K562 (cell line): ENCODE data around the gene EPHX1. TPM values are rescaled to one million over a fixed set of nuclear protein-coding genes. Genes with fewer than 3 reads are reported as not detected.

Experiments
- CBX1 ChIP-seq: sonication (generic); IDR thresholded peaks from 2 replicates; pipeline ENCODE4 v1.6.1; 2016; ENCODE audit warnings: antibody characterized with exemption, low read depth, mild to moderate bottlenecking
- DACH1 ChIP-seq: fragments of 450-650 bp; IDR thresholded peaks from 2 replicates; pipeline ENCODE4 v1.6.1; 2018; ENCODE audit not compliant: partially characterized antibody
- GTF2F1 ChIP-seq: IDR thresholded peaks from 2 replicates; pipeline ENCODE4 v1.6.1; 2011; ENCODE audit warnings: low read depth, low read length, improper control_type of control experiment
- HMGN3 ChIP-seq: IDR thresholded peaks from 2 replicates; pipeline ENCODE4 v1.6.1; 2011; ENCODE audit warnings: borderline replicate concordance, low read depth, mild to moderate bottlenecking, mixed read lengths, low read length; ENCODE audit not compliant: insufficient read length; ENCODE audit errors: extremely low read depth
- NCOA4 ChIP-seq: fragments of 450-650 bp; IDR thresholded peaks from 2 replicates; pipeline ENCODE4 v1.6.1; 2018; ENCODE audit warnings: mild to moderate bottlenecking; ENCODE audit not compliant: partially characterized antibody
- NFIC ChIP-seq: fragments of 450-650 bp; IDR thresholded peaks from 2 replicates; pipeline ENCODE4 v1.6.1; 2017; ENCODE audit warnings: mild to moderate bottlenecking, inconsistent platforms
- NRF1 ChIP-seq, 2 experiments: fragments of 450-650 bp; IDR thresholded peaks in 1 of 2; conservative IDR thresholded peaks in 1 of 2; 2 replicates each; pipeline ENCODE4 v1.6.1; 2014; ENCODE audit warnings: mild to moderate bottlenecking in 2 of 2
- RNF2 ChIP-seq: sonication (generic); IDR thresholded peaks from 2 replicates; pipeline ENCODE4 v1.6.1; 2016
- SMAD4 ChIP-seq: fragments of 250-450 bp; sonication (Bioruptor Pico); conservative IDR thresholded peaks from 2 replicates; pipeline ENCODE4 v1.8.0; 2021; ENCODE audit warnings: inconsistent platforms, mild to moderate bottlenecking, moderate library complexity
- SREBF1 ChIP-seq: fragments of 150-350 bp; IDR thresholded peaks from 2 replicates; pipeline ENCODE4 v1.6.1; 2014; ENCODE audit warnings: antibody characterized with exemption, low read depth, low read length, borderline replicate concordance
- TEAD1 ChIP-seq, 2 experiments: fragments of 450-650 bp in 1 of 2; sonication (generic) in 1 of 2; formaldehyde crosslinking; IDR thresholded peaks; 2 replicates each; pipeline versions ENCODE4 v1.4.0 to v1.8.0; 2020 to 2022; ENCODE audit warnings: mild to moderate bottlenecking in 2 of 2, missing genetic modification reagents in 1 of 2
- TEAD4 ChIP-seq, 2 experiments: sonication (generic) in 1 of 2; formaldehyde crosslinking in 1 of 2; IDR thresholded peaks; 2 replicates each; pipeline versions ENCODE4 v1.6.1 to v1.8.0; 2012 to 2022; ENCODE audit warnings: borderline replicate concordance in 1 of 2, inconsistent platforms in 1 of 2, low read length in 1 of 2, mild to moderate bottlenecking in 1 of 2, missing genetic modification reagents in 1 of 2
- ZNF444 ChIP-seq: fragments of 250-450 bp; sonication (Bioruptor Pico); IDR thresholded peaks from 2 replicates; pipeline ENCODE4 v1.4.0; 2020; ENCODE audit warnings: mild to moderate bottlenecking, moderate library complexity
- ZNF57 ChIP-seq: fragments of 450-650 bp; formaldehyde crosslinking; IDR thresholded peaks from 2 replicates; pipeline ENCODE4 v1.4.0; 2020; ENCODE audit warnings: mild to moderate bottlenecking, moderate library complexity
- ZSCAN29 ChIP-seq: fragments of 450-650 bp; IDR thresholded peaks from 2 replicates; pipeline ENCODE4 v1.6.1; 2017
- polyA plus RNA-seq, 8 experiments: library from polyadenylated mRNA; depleted of rRNA in 4 of 8; stranded (reverse) in 5 of 8; unstranded in 3 of 8; fragments of >200 nt; fragmentation: Nextera tagmentation in 2 of 8; fragmentation: Illumina TruSeq in 1 of 8; extraction: Ambion mirVana in 2 of 8; extraction: Trizol in 1 of 8; gene quantifications; 2 replicates each; pipeline versions ENCODE4 v1.2.1 to v1.2.3, GENCODE V29; 2011 to 2014; ENCODE audit warnings: inconsistent platforms in 1 of 8, missing spikeins in 1 of 8
- total RNA-seq, 7 experiments: library from RNA; depleted of rRNA in 6 of 7; stranded (reverse); fragments of >200 nt in 6 of 7; fragmentation: Illumina TruSeq in 2 of 7; extraction: Trizol in 2 of 7; gene quantifications; 2 replicates each; pipeline versions ENCODE4 v1.2.1 to v1.2.3, GENCODE V29; 2011 to 2021; ENCODE audit warnings: low replicate concordance in 1 of 7
- TF ChIP-seq, protein P1 (sequence below): sonication (generic); formaldehyde crosslinking; IDR thresholded peaks from 2 replicates; pipeline ENCODE4 v1.8.1; 2023; ENCODE audit warnings: mild to moderate bottlenecking, missing genetic modification reagents
- TF ChIP-seq, protein P2 (sequence below): fragments of 250-450 bp; sonication (Bioruptor Pico); IDR thresholded peaks from 2 replicates; pipeline ENCODE4 v1.6.1; 2021; ENCODE audit warnings: mild to moderate bottlenecking
- TF ChIP-seq, protein P3 (sequence below): fragments of 250-450 bp; sonication (Bioruptor Pico); IDR thresholded peaks from 2 replicates; pipeline ENCODE4 v1.4.0; 2020; ENCODE audit warnings: mild to moderate bottlenecking, moderate library complexity
- TF ChIP-seq, protein P4 (sequence below): fragments of 250-450 bp; sonication (Bioruptor Pico); IDR thresholded peaks from 2 replicates; pipeline ENCODE4 v1.5.0; 2022; ENCODE audit warnings: mild to moderate bottlenecking
- TF ChIP-seq, protein P5 (sequence below): fragments of 250-450 bp; sonication (Bioruptor Pico); IDR thresholded peaks from 2 replicates; pipeline ENCODE4 v1.8.0; 2021; ENCODE audit warnings: borderline replicate concordance, mild to moderate bottlenecking, moderate library complexity; ENCODE audit not compliant: poor library complexity, severe bottlenecking

The EPHX1 gene
- total and polyA plus RNA-seq, 9 of the 15 experiments (the other 6 are each of a cell fraction or from before 2014, with no cell fraction given): 0.21 to 27.0 (median 6.7) TPM

DNA sequence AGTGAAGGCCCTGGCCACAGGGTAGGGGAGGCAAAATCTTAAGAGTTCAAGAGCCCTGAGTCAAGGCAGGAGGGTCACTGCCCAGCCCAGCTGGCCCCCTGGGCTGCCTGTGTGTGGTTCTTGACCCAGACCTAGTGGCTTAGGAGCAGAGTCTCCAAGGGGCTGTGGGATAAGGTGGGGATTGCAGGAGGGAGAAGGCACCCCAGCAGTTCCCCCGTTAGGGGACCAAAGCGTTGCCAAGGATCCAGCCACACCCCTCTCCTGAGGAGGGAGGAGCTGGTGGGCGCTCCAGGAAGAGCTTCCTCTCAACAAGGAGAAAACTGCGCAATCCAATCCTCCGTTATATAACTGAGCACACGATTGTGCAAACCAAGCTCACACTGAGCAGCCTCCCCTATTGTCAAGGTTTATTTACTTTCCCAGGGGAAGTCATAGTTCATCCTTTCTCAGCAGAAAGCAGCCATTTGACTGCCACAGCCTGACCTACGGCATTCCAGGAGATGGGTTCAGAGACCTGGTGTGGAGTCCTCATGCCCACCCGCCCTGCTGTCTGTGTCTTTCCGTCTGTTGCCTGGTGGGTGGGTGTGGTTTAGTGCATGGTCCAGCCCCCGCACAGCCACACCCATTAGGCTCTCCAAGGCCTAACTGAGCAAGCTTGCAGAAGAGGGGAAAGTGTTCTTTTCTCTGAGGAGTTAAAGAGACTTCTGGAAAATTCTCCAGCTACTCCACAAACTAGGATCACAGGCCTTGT, 3.5 kb downstream of the EPHX1 start (continued):
- TF ChIP-seq, protein P1, sequence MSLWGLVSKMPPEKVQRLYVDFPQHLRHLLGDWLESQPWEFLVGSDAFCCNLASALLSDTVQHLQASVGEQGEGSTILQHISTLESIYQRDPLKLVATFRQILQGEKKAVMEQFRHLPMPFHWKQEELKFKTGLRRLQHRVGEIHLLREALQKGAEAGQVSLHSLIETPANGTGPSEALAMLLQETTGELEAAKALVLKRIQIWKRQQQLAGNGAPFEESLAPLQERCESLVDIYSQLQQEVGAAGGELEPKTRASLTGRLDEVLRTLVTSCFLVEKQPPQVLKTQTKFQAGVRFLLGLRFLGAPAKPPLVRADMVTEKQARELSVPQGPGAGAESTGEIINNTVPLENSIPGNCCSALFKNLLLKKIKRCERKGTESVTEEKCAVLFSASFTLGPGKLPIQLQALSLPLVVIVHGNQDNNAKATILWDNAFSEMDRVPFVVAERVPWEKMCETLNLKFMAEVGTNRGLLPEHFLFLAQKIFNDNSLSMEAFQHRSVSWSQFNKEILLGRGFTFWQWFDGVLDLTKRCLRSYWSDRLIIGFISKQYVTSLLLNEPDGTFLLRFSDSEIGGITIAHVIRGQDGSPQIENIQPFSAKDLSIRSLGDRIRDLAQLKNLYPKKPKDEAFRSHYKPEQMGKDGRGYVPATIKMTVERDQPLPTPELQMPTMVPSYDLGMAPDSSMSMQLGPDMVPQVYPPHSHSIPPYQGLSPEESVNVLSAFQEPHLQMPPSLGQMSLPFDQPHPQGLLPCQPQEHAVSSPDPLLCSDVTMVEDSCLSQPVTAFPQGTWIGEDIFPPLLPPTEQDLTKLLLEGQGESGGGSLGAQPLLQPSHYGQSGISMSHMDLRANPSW: no peak
- TF ChIP-seq NFIC (no peak), TEAD4 (IDR thresholded peaks at IDR 0.05; ENCODE audit: low read length) (no peak; the same call in 1 of the 2 replicates), TEAD4 (CRISPR knock-in tag; IDR thresholded peaks at IDR 0.05; ENCODE audit: borderline replicate concordance) (no peak), ZSCAN29 (no peak), TEAD1 (CRISPR knock-in tag; IDR thresholded peaks at IDR 0.05) (no peak), ZNF57 (no peak), NCOA4 (no peak), GTF2F1 (no peak), NRF1 (conservative IDR thresholded peaks at IDR 0.05 in 1 of 2, IDR thresholded peaks at IDR 0.05 in 1 of 2) (peak; percentile 53 to 63; a peak in 3 of 4 replicates), DACH1 (no peak), RNF2 (no peak), ZNF444 (no peak), CBX1 (no peak), SMAD4 (peak; percentile 63; the same call in 1 of the 2 replicates), SREBF1 (no peak), HMGN3 (no peak)
- TF ChIP-seq, protein P2, sequence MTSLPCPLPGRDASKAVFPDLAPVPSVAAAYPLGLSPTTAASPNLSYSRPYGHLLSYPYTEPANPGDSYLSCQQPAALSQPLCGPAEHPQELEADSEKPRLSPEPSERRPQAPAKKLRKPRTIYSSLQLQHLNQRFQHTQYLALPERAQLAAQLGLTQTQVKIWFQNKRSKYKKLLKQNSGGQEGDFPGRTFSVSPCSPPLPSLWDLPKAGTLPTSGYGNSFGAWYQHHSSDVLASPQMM (CRISPR knock-in tag): no peak
- TF ChIP-seq, protein P3, sequence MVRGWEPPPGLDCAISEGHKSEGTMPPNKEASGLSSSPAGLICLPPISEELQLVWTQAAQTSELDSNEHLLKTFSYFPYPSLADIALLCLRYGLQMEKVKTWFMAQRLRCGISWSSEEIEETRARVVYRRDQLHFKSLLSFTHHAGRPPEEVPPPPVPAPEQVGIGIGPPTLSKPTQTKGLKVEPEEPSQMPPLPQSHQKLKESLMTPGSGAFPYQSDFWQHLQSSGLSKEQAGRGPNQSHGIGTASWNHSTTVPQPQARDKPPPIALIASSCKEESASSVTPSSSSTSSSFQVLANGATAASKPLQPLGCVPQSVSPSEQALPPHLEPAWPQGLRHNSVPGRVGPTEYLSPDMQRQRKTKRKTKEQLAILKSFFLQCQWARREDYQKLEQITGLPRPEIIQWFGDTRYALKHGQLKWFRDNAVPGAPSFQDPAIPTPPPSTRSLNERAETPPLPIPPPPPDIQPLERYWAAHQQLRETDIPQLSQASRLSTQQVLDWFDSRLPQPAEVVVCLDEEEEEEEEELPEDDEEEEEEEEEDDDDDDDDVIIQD (CRISPR knock-in tag): no peak
- TF ChIP-seq, protein P4, sequence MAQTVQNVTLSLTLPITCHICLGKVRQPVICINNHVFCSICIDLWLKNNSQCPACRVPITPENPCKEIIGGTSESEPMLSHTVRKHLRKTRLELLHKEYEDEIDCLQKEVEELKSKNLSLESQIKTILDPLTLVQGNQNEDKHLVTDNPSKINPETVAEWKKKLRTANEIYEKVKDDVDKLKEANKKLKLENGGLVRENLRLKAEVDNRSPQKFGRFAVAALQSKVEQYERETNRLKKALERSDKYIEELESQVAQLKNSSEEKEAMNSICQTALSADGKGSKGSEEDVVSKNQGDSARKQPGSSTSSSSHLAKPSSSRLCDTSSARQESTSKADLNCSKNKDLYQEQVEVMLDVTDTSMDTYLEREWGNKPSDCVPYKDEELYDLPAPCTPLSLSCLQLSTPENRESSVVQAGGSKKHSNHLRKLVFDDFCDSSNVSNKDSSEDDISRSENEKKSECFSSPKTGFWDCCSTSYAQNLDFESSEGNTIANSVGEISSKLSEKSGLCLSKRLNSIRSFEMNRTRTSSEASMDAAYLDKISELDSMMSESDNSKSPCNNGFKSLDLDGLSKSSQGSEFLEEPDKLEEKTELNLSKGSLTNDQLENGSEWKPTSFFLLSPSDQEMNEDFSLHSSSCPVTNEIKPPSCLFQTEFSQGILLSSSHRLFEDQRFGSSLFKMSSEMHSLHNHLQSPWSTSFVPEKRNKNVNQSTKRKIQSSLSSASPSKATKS: no peak
- TF ChIP-seq, protein P5, sequence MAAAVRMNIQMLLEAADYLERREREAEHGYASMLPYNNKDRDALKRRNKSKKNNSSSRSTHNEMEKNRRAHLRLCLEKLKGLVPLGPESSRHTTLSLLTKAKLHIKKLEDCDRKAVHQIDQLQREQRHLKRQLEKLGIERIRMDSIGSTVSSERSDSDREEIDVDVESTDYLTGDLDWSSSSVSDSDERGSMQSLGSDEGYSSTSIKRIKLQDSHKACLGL: no peak
